NCI-H748 (cell line): ENCODE measurements around the gene MAMDC2.
"Not testable (repeated sequence)": the region's sequence is repeated elsewhere in the genome, so short reads cannot be mapped to it uniquely, and the experiment has no call there.

ENCODE experiments used
- DNase-seq: peaks from one replicate; lab custom pipeline; 2025; ENCODE audit not compliant: unreplicated experiment; lab: John Stamatoyannopoulos, UW

MAMDC2 gene

DNA sequence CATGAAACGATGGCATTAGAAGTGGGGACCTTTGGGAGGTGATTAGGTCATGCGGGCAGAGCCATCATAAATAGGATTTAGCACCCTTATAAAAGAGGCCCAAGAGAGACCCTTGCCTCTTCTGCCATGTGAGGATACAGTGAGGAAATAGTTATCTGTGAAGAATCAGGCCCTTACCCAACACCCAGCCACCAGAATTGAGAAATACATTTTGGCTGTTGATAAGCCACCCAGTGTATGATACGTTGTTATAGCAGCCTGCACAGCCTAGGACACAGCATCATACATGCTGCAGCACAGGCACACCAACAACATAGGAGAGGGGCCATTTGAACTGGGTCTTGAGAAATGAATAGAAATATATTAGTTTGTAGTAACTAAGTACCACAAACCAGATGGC, 8.0 kb upstream of the MAMDC2 start:
- DNase-seq: no peak

- no peak for DNase-seq
Measured at GRCh38 chr9:70036641-70037040, 7.0 kb upstream of the MAMDC2 start.

DNA sequence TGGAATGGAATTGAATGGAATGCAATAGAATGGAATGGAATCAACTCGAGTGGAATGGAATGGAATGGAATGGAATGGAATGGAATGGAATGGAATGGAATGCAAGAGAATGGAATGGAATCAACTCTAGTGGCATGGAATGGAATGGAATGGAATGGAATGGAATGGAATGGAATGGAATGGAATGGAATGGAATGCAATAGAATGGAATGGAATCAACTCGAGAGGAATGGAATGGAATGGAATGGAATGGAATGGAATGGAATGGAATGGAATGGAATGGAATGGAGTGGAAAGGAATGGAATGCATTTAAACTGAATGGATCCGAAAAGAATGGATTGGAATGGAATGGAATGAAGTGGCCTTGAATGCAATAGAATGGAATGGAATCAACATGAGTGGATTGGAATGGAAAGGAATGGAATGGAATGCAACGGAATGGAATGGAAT, 5.5 kb upstream of the MAMDC2 start:
- not testable (repeated sequence) for DNase-seq

DNA sequence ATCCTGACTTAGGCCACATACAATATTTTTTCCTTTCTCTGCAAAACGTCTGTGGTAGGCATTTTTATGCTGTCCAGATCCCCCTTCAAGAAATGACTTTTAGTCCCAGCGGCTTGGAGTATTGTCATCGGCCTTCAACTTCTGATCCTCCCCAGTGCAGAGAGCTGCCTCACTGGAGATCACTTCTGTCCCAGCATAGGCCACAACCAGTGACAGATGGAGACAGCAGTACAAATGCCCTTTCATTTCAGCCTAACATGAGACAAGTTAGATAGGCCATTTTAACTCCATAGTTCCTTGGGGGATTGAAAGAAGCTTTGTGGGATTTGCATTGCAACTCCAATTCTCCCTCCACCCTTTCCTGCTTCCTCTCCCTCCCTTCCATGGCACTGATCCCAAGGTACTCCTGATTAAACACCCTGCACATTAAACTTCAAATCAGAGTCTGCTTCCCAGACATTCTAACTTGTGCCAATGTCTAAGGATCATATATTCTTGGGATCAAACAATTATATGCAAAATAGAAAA, 3.2 kb upstream of the MAMDC2 start:
- no peak for DNase-seq

GRCh38 chr9:70042461-70043215, 1.0 kb upstream of the MAMDC2 start:
- DNase-seq: no peak

GRCh38 chr9:70043285-70043684, 363 bp upstream of the MAMDC2 start:
- no peak for DNase-seq

- no peak for DNase-seq
Measured at GRCh38 chr9:70044490-70045307, 1.1 kb downstream of the MAMDC2 start.

- DNase-seq: no peak
Measured at GRCh38 chr9:70045452-70045851, 1.8 kb downstream of the MAMDC2 start.

- no peak for DNase-seq
Measured at GRCh38 chr9:70046274-70047070, 2.8 kb downstream of the MAMDC2 start.

- no peak for DNase-seq
Measured at GRCh38 chr9:70049236-70049635, 5.6 kb downstream of the MAMDC2 start.

GRCh38 chr9:70049672-70050271, 6.1 kb downstream of the MAMDC2 start:
- no peak for DNase-seq

- DNase-seq: no peak
Measured at GRCh38 chr9:70052768-70053167, 9.1 kb downstream of the MAMDC2 start.

GRCh38 chr9:70053864-70054263, 10.2 kb downstream of the MAMDC2 start:
- DNase-seq: no peak

- no peak for DNase-seq
Measured at GRCh38 chr9:70054521-70054920, 10.9 kb downstream of the MAMDC2 start.

GRCh38 chr9:70055406-70056210, 12.0 kb downstream of the MAMDC2 start:
- DNase-seq: no peak

DNA sequence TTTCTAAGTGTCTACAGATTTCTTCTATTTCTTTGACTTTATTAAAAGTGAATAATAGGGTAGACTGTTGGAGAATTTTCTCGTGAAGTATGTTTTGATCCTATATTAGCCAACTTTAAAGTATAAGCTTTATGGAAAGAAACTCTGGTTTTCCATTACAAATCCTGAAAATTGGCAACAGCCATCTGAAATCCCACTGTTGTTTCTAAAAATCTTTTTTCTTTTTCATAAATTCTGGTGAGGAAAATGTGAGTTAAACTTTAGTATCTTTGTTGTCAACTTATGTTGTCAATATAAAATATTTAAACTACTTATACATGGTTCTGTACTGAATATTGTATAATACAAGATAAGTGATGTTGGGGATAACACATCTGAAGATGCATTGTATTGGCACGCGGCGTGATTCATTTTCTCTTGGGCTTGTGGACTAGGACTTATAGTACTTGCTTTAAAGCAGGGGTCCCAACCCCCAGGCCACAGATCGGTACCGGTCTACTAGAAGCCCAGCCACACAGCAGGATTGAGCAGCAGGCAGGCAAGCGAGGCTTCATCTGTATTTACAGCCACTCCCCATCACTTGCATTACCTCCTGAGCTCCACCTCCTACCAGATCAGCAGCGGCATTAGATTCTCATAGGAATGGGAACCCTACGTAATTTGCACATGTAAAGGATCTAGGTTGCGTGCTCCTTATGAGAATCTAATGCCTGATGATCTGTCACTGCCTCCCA, 12.7 kb downstream of the MAMDC2 start:
- DNase-seq: no peak

DNA sequence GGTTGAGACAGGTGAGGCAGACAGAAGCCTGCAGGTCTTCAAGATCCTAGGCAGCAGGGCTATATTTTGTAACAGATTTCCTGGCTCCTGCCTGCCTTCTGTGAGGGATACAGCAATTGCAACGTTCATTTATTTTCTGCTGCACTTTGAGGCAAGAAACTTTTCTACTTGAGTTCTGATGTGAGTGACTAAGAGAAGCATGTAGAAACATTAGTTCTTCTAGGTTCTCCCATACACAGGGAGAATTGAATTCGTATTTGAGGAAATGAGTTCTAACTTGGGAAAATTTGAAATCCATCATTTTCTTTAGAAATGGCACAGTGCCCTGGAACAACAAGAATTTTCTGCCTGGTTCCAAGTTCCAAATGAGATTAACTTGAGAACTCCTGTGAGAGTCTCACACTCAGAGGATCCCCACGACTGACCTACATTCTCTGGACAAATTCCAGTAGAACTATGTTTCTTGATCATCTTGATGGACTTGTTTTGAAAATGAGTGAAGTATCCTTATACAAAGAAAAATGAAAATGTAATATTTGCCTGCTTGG, 15.0 kb downstream of the MAMDC2 start:
- DNase-seq: no peak

GRCh38 chr9:70060148-70060882, 16.7 kb downstream of the MAMDC2 start:
- DNase-seq: no peak
